ENCODE results near the gene RAD18.

RAD18 gene

GRCh38 chr3:8893001-8893400, 70.3 kb downstream of the RAD18 start:
- no peak for FAIRE-seq

DNA sequence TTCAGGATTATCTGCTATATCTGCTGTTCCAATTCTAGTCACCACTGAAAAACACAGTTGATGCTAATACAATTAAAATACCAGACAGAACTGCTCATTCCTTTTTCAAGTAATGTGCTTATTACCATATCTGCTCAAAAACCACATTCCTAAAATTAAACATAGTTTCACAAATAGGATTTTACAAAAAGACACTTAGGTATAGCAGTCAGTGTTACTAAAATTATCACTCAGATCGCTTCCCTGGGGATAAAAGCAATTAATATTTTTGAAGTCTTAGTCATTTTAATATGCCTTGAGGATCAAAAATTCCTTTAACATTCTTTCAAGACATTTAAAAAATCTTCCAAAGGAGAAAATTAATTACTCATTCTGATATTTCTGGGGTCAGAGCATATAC, 71.5 kb downstream of the RAD18 start:
- FAIRE-seq = no peak

DNA sequence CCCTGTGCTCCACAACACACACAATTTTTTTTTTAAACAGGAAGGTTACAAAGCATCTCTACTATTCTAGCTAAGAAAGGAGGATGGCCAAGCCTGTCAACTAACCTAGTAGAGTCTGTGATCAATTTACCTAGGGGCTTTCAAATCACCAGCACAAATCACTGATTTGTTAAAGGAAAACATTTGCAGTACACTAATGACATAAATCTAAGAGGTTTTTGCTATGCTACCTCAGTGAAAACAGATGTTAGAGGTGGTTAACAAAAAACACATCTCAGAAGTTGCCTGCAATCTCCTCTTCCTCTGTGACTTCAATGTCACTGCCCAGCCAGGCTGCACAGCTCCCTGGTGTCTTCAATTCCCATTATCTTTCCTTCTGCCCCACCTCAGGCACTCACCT, 72.0 kb downstream of the RAD18 start:
- no peak for FAIRE-seq

GRCh38 chr3:8888301-8888915, 74.9 kb downstream of the RAD18 start:
- no peak for FAIRE-seq

DNA sequence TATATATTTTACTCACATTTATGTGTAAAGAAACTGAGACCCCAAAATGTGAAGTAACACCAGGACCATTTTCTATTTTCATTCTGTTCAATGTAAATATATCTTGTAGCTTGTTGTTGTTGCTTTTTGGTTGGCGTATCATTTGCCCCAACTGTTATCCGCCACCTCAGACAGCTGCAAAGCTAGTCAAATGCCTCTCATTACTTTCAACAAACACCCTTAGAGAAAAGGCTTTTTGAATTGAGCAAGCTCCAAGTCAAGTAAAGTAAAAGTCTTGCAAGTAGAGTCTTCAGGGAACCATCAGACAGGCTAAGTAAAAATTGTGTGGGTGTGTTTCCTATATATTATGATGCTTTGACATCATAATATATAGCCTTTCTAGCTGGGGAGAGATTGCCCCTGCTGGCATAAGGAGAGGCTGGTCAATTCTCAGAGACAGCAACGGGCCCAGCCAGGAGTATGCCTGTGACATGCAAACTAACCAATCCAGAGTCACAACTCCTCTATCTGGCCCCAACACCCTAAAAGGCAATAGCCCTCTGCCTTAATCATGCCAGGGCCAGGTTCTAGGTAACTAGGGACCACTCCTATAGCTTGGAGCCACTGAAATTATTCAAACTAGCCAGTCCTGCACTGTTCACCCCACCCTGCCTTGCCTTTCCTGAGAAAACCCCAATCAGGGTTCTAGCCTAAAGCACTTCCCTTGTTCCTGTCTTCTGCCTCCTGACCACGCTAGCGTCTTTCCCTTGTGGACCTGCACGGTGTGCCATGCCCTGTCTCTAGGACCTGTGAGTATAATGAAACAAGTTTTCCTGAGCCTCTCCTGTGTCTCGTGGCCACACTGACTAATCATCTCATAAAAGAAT, 75.6 kb downstream of the RAD18 start:
- FAIRE-seq = no peak

- FAIRE-seq = no peak
Measured at GRCh38 chr3:8886546-8886945, 76.7 kb downstream of the RAD18 start.

GRCh38 chr3:8885536-8886316, 77.5 kb downstream of the RAD18 start:
- no peak for FAIRE-seq

DNA sequence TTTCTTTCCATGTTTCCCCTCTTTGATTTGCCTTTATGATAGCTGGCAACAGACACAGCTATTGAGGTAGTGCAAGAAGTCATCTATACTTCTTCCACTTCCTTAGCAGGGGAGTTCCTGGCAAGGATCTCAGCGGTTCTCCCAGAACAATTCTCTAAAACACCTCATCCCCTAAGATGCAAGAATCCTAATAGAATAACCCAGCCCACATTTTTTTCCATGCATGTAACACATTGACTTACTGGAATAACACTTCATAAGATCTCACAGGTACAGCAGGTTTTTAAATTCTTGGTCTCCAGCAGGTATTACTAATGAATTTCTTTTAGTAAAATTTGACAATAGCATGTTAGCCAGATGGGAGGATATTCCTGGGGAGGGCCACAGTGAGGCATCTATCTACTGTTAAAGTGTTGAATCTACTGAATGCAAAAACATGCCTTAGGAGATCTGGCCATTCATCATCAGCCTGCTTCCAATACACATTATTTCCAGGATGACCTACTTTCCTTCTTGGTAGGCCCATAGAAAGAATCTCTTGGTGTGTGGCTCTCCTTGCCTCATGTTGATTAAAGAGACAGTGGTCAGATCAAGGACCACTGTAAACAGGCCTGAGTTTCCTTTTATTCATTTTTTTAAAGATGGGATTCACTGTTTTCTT, 78.5 kb downstream of the RAD18 start:
- no peak for FAIRE-seq

DNA sequence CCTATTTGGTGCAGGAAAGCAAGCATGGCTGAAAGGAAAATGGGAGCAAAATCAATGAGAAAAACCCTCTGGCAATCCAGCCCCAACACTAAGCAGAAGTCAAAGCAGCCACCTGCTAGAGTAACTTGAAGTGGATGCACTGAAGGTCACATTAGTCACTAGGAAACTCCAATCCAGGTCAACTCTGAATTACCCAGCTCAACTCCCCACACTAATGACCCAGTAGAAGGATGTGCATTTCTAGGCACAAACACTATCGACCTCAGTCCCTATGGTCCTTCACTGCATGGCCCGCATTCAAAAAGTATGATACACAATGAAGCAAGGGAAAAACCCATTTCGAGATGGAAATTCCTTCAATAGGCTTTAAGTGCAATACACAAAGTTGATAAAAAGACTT, 80.6 kb downstream of the RAD18 start:
- no peak for FAIRE-seq

DNA sequence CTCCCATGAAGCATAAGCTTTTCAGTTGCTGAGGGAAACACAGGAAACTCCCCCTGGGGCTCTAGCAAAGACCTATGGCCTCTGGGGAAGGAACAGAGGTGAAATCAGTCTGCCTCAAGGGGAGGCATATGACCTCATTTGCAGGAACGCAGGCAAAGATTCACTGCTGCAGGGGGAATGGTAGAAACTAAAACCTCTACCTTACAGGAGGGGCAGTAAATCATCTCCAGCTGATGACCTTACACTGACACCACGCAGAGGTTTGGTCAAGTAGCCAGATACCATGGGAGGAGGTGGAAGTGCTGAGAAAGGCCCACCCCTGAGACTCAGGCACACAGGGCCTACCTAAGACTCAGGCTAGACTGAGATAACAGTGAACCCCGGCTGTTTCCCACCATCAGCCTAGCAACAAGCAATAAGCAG, 81.1 kb downstream of the RAD18 start:
- FAIRE-seq = no peak

DNA sequence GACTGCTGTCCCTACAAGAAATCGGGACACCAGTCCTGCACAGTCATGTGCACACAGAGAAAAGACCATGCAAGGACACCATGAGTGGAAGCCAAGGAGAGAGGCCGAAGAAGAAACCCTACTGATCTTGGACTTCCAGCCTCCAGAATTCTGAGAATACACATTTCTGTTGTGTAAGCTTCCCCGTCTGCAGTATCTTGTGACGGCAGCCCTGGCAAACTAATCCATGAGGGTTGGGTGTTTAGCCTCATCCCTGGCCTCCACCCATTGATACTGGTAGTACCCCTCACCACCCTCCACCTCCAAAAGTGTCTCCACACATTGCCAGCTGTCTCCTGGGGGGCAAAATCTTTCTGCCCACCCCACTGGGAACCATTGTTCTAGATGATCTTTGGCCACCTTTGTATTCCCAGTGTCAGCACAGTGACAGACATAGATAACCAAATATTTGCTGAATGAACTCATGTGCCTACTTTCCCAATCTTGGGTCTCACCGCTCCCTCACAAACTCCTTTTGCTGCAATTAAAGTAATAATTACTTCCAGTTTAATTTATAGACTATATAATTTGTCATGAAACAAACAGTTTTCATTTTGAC, 83.8 kb downstream of the RAD18 start:
- FAIRE-seq = no peak

DNA sequence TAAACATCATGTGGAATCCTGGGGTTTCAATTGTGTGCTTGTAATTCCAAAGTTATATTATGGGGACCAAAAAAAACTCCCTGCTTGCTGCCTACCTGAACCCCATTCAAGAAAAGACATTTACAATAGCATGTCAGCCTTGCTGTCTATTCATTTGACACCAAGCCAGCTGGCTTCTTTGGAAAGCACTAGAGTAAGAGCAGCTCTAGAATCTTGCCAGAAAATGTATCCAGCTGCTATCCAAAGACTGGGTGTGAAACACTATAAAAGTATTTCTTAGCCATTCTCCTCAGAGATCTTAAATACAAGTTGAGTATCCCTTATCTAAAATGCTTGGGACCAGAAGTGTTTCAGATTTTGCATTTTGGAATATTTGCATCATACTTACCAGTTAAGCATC, 87.4 kb downstream of the RAD18 start:
- no peak for FAIRE-seq

GRCh38 chr3:8873740-8874139, 89.5 kb downstream of the RAD18 start:
- FAIRE-seq = no peak

DNA sequence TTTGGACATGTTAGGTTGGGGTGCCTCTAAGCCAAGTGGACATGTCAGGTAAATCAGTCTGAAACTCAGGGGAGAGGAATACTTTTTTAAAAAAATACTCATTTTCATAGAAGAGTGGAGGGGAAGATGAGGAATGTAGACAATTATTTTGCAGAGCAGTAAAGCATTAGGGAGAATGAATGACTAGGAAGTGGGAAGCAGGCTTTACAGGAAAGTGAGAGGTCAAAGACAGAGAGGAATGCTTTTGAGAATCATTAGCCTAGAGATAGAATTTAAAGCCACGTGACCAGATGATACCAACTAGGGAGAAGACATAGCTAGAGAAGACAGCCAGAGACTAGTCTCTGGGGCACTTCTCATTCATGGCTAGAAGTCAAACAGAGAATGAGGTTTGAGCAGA, 91.0 kb downstream of the RAD18 start:
- FAIRE-seq = no peak

GRCh38 chr3:8871306-8871705, 92.0 kb downstream of the RAD18 start:
- no peak for FAIRE-seq

- FAIRE-seq = no peak
Measured at GRCh38 chr3:8870134-8870533, 93.1 kb downstream of the RAD18 start.

- FAIRE-seq = no peak
Measured at GRCh38 chr3:8869613-8870012, 93.7 kb downstream of the RAD18 start.

DNA sequence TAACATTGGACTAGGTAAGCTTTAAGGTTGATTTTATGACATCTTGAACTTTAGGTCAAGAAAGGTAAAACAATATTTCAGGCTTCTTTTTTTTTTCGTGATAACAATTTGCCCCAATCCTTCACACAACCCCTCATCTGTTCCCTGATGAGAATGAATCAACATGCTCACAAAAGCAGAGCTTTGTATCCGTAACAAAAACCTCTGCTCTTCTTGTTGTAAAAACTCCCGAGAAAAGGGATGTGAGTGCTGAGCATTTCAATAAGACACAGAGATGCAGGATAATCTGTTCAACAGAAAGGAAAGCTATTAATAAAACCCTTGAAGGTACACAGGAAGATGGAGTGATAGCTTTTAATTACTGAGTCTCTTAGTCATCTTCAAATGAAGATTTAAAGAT, 94.3 kb downstream of the RAD18 start:
- no peak for FAIRE-seq

DNA sequence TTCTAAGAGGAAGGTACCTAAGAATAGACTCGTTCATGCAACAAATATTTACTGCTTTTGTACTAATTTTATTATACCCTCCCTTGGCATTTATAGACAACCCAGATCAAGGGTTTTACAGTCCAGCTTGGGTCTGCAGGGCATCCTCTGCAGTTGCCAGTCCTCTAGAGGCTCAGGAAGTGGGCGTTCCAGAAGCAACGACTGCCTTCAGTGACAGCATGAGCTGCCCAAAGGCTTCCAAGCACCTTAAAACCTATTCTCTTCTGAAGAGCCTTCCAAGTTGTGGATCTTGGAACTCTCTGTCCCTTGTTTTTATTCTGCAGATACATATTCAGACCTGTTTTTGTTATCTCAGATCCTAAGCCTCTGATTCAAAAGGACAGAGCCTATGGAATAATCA, 95.6 kb downstream of the RAD18 start:
- FAIRE-seq = no peak

- FAIRE-seq = no peak
Measured at GRCh38 chr3:8865697-8866096, 97.6 kb downstream of the RAD18 start.

GRCh38 chr3:8864402-8865350, 98.6 kb downstream of the RAD18 start:
- FAIRE-seq = no peak

DNA sequence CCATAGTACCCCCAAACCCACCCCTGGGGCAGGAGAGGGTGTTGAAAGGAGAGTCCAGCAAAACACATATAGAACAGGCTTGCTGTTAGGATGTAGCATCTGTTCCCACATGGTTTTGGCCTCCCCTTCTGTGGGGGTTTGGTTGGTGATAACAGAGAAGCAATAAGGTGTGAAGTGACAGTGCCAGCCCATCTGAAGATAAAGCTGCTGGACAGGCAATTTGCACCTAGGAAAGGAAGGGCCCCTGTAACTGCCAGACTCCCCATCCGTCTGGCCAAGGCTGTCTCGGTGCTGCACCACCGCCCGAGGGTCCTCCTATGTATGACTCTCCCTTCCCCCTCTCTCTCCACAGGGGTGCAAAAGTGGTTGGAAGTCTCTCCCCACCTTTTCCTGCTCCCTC, 99.4 kb downstream of the RAD18 start:
- FAIRE-seq = no peak
